ENCODE data around the gene URGCP. TPM values are rescaled to one million over a fixed set of nuclear protein-coding genes. Genes with fewer than 3 reads are reported as not detected.

The URGCP gene
- total and polyA plus RNA-seq, 2 of the 4 experiments (the other 2 are of a cell fraction), result 22.0 to 25.5 TPM

DNA sequence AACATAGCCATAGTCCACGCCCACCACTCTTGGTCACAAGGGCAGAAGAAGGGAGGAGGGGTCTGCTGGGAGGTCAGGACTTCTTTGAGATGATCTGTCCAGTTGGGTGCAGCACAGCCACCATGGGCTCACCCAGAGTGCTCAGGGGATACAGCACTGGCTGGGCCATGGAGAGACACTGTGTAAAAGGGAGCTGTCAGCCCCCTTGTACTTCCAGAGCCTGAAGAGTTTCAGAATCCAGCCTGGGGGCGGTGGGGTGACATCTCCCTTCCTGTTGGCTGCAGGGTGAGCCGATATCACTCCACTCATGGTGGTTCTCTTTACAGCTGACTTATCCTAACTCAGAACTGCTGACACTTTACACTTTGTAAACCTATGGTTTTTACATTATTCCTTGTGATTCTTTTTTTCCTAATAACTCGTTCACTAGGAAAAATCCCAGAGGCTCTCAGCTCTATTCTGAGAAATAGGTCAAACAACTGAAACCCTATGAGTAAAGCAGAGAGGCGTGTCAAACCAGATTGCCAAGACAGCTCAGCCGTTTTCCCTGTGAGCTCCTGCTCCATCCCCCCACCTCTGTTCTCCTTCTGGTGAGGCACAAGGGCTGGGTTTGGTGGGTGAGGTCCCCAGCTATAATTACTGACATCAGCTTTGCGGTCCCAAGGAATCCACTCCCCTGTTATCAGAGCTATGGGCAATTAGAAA is 33.8 kb downstream of the URGCP start:
- peak overlapping the region; percentile 88 for H3K4ac ChIP-seq (ENCODE audit: low read depth, low read length)
- no peak overlapping the region for H3K4me3 ChIP-seq (ENCODE audit: insufficient read depth, low read depth, low read length)
- intact Hi-C loops (cut with micrococcal nuclease), result loop anchor here (2.0 to 5.0 kb wide), 2 partner anchors 32 to 80 kb away; no protein-coding TSS in a partner anchor
- no CpG with 5 or more reads among the region's 7 CpGs for WGBS, 2 experiments (ENCODE audit: extremely low coverage in 2 of 2, insufficient read length in 1 of 2)
- H3K4me1 ChIP-seq (ENCODE audit: control insufficient read depth, insufficient read depth, low read length), result peaks cover 25% of the 10 kb centered on the region
- peak overlapping the region; percentile 72; the same call in 1 of the 2 replicates for H3K23ac ChIP-seq (ENCODE audit: low read depth, low read length)
- peak overlapping the region; percentile 91 for H2AK5ac ChIP-seq (ENCODE audit: low read depth, low read length)
- H3K27me3 ChIP-seq (ENCODE audit: control insufficient read depth, insufficient read depth, low read length), result no peaks in the 10 kb centered on the region
- peaks cover 28 to 72% of the 10 kb centered on the region in 2 experiments for H3K79me1 ChIP-seq (ENCODE audit: low read depth in 1 of 2, low read length in 2 of 2)
- peak overlapping the region; percentile 85; the same call in 2 of the 3 replicates for H2BK15ac ChIP-seq (ENCODE audit: low read depth, low read length)
- DNase-seq (peak; percentile 92), ATAC-seq (ENCODE audit: low read depth) (peak; percentile 56)
- dilution Hi-C loops (cut with HindIII; ENCODE audit: low sequenced_read_pairs, unreplicated experiment), result no loop called here
- H3K9ac ChIP-seq (ENCODE audit: low read depth, low read length), result peak overlapping the region; percentile 18; the same call in 1 of the 2 replicates
- H3K36me3 ChIP-seq (ENCODE audit: control insufficient read depth, insufficient read depth, low read length), result peaks cover 21% of the 10 kb centered on the region
- peak overlapping the region; percentile 79 for H3K27ac ChIP-seq (ENCODE audit: insufficient read depth, low read length)
- POLR2A ChIA-PET (ENCODE audit: unreplicated experiment), result no interaction called here
- H3K9me3 ChIP-seq (ENCODE audit: control insufficient read depth, insufficient read depth, low read length), result no peaks in the 10 kb centered on the region
- peaks cover 34% of the 10 kb centered on the region for H3K9me1 ChIP-seq (ENCODE audit: insufficient read depth, low read length)
- peak overlapping the region; percentile 93 for H2BK5ac ChIP-seq (ENCODE audit: low read depth, low read length, poor library complexity, severe bottlenecking)
- H2BK120ac ChIP-seq (ENCODE audit: low read depth, low read length), result peak overlapping the region; percentile 93
- H3K56ac ChIP-seq (ENCODE audit: extremely low read depth, insufficient read depth, low read length), result peak overlapping the region; percentile 69
- peak overlapping the region; percentile 77 for H2AK9ac ChIP-seq (replicated peaks; ENCODE audit: low read depth, low read length, poor library complexity)
- peak overlapping the region; percentile 93 for H4K91ac ChIP-seq (ENCODE audit: insufficient read depth, low read depth, low read length)
- H4K20me1 ChIP-seq (ENCODE audit: insufficient read depth, low read length), result no peaks in the 10 kb centered on the region
- peak overlapping the region; percentile 41 to 85; a peak in 3 of 4 replicates for H4K8ac ChIP-seq (ENCODE audit: low read depth in 2 of 2, low read length in 2 of 2)
- BruUV-seq (replicated peaks), result no TSS peak
- H4K5ac ChIP-seq (ENCODE audit: low read depth, low read length), result peak overlapping the region; percentile 43; the same call in 1 of the 2 replicates
- in situ Hi-C loops (cut with MboI; ENCODE audit: low sequenced_read_pairs), result no loop called here
- peak overlapping the region; percentile 36 for H3K18ac ChIP-seq (ENCODE audit: low read depth, low read length)
- H2BK20ac ChIP-seq (ENCODE audit: low read depth, low read length), result peak overlapping the region; percentile 88
- CTCF ChIA-PET, result interaction anchor here (0.6 to 1.0 kb wide), 2 partner anchors 33 to 77 kb away, joined by 3 read pairs; no protein-coding TSS in a partner anchor
- peak overlapping the region; percentile 72 for H3K14ac ChIP-seq (replicated peaks; ENCODE audit: low read depth, low read length)
- peak overlapping the region; percentile 54 for H3K4me2 ChIP-seq (ENCODE audit: low read depth, low read length)
- H2AFZ ChIP-seq (replicated peaks; ENCODE audit: low read length, poor library complexity), result peak overlapping the region; percentile 70
- TF ChIP-seq, protein P1, sequence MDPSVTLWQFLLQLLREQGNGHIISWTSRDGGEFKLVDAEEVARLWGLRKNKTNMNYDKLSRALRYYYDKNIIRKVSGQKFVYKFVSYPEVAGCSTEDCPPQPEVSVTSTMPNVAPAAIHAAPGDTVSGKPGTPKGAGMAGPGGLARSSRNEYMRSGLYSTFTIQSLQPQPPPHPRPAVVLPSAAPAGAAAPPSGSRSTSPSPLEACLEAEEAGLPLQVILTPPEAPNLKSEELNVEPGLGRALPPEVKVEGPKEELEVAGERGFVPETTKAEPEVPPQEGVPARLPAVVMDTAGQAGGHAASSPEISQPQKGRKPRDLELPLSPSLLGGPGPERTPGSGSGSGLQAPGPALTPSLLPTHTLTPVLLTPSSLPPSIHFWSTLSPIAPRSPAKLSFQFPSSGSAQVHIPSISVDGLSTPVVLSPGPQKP (IDR thresholded peaks at IDR 0.05; ENCODE audit: borderline replicate concordance, low read depth, low read length), result no peak
- TF ChIP-seq FOS (IDR thresholded peaks at IDR 0.05; ENCODE audit: low read depth, low read length) (0 out of 2 replicates have a peak, but pooled peaks have one; percentile 8), CEBPB (IDR thresholded peaks at IDR 0.05; ENCODE audit: low read depth, low read length) (no peak), MAFK (IDR thresholded peaks at IDR 0.05; ENCODE audit: low read depth, low read length) (no peak; the same call in 1 of the 2 replicates), SMC3 (IDR thresholded peaks at IDR 0.05; ENCODE audit: low read depth, low read length) (no peak), BHLHE40 (IDR thresholded peaks at IDR 0.05; ENCODE audit: low read depth, low read length) (0 out of 2 replicates have a peak, but pooled peaks have one; percentile 36), RFX5 (IDR thresholded peaks at IDR 0.05; ENCODE audit: low read depth, low read length) (no peak), RCOR1 (IDR thresholded peaks at IDR 0.05; ENCODE audit: insufficient replicate concordance, low read length) (no peak), MAZ (IDR thresholded peaks at IDR 0.05; ENCODE audit: borderline replicate concordance, low read depth, low read length) (no peak), MXI1 (IDR thresholded peaks at IDR 0.05; ENCODE audit: borderline replicate concordance, low read depth, low read length) (no peak), NFE2L2 (IDR thresholded peaks at IDR 0.05; ENCODE audit: low read depth, low read length) (no peak), POLR2A (IDR thresholded peaks at IDR 0.05; ENCODE audit: low read depth, low read length) (no peak), CHD1 (IDR thresholded peaks at IDR 0.05; ENCODE audit: low read depth, low read length) (0 out of 2 replicates have a peak, but pooled peaks have one; percentile 3), RAD21 (IDR thresholded peaks at IDR 0.05; ENCODE audit: low read length) (no peak)
- TF ChIP-seq, protein P2, sequence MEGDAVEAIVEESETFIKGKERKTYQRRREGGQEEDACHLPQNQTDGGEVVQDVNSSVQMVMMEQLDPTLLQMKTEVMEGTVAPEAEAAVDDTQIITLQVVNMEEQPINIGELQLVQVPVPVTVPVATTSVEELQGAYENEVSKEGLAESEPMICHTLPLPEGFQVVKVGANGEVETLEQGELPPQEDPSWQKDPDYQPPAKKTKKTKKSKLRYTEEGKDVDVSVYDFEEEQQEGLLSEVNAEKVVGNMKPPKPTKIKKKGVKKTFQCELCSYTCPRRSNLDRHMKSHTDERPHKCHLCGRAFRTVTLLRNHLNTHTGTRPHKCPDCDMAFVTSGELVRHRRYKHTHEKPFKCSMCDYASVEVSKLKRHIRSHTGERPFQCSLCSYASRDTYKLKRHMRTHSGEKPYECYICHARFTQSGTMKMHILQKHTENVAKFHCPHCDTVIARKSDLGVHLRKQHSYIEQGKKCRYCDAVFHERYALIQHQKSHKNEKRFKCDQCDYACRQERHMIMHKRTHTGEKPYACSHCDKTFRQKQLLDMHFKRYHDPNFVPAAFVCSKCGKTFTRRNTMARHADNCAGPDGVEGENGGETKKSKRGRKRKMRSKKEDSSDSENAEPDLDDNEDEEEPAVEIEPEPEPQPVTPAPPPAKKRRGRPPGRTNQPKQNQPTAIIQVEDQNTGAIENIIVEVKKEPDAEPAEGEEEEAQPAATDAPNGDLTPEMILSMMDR (conservative IDR thresholded peaks at IDR 0.05; ENCODE audit: low read depth, low read length), result no peak
